Mesendoderm (in vitro differentiated cells): ENCODE data around the gene SOD3.

Experiments
- DNase-seq: peaks from one replicate; pipeline ENCODE4 v3.0.0; 2013
- H2AK5ac ChIP-seq: 2 replicates; pipeline ENCODE4 v1.6.1; 2013; ENCODE audit warnings: low read length, inconsistent platforms
- H2BK120ac ChIP-seq: 2 replicates; pipeline ENCODE4 v1.6.1; 2013; ENCODE audit warnings: low read depth, mild to moderate bottlenecking, low read length, moderate library complexity, mixed read lengths
- H2BK15ac ChIP-seq: replicated peaks from 2 replicates; pipeline ENCODE4 v1.6.1; 2013; ENCODE audit warnings: low read depth, mild to moderate bottlenecking, moderate library complexity
- H2BK5ac ChIP-seq: 2 replicates; pipeline ENCODE4 v1.6.1; 2013; ENCODE audit warnings: low read length, inconsistent platforms
- H3K18ac ChIP-seq: 2 replicates; pipeline ENCODE4 v1.6.1; 2013; ENCODE audit warnings: mild to moderate bottlenecking, low read length, mixed read lengths
- H3K23ac ChIP-seq: one replicate; pipeline ENCODE4 v1.6.1; 2013; ENCODE audit warnings: low read length
- H3K27ac ChIP-seq: 2 replicates; pipeline ENCODE4 v1.5.1; 2013; ENCODE audit warnings: low read depth, mild to moderate bottlenecking, inconsistent platforms, low read length, moderate library complexity
- H3K27me3 ChIP-seq: 2 replicates; pipeline ENCODE4 v1.6.1; 2013; ENCODE audit warnings: low read length, control low read depth, mild to moderate bottlenecking, inconsistent platforms; ENCODE audit not compliant: insufficient read depth, poor library complexity
- H3K36me3 ChIP-seq: 2 replicates; pipeline ENCODE4 v1.6.1; 2013; ENCODE audit warnings: low read length, inconsistent platforms; ENCODE audit not compliant: control insufficient read depth, insufficient read depth
- H3K4ac ChIP-seq: one replicate; pipeline ENCODE4 v1.6.1; 2013; ENCODE audit warnings: low read depth, mild to moderate bottlenecking, low read length, moderate library complexity
- H3K4me1 ChIP-seq: 2 replicates; pipeline ENCODE4 v1.6.1; 2013; ENCODE audit warnings: low read depth, low read length, inconsistent platforms; ENCODE audit not compliant: control insufficient read depth
- H3K4me2 ChIP-seq: 2 replicates; pipeline ENCODE4 v1.6.1; 2013; ENCODE audit warnings: low read length
- H3K4me3 ChIP-seq: 2 replicates; pipeline ENCODE4 v1.5.1; 2013; ENCODE audit warnings: mild to moderate bottlenecking, low read length
- H3K56ac ChIP-seq: one replicate; pipeline ENCODE4 v1.6.1; 2013; ENCODE audit warnings: low read length
- H3K79me1 ChIP-seq: 2 replicates; pipeline ENCODE4 v1.6.1; 2013; ENCODE audit warnings: low read length, inconsistent platforms
- H3K79me2 ChIP-seq: 2 replicates; pipeline ENCODE4 v1.6.1; 2013; ENCODE audit warnings: mild to moderate bottlenecking, low read length; ENCODE audit not compliant: control insufficient read depth, insufficient read depth
- H3K9ac ChIP-seq: 2 replicates; pipeline ENCODE4 v1.6.1; 2013; ENCODE audit warnings: low read length, inconsistent platforms
- H4K5ac ChIP-seq: one replicate; pipeline ENCODE4 v1.6.1; 2013; ENCODE audit warnings: low read length
- H4K8ac ChIP-seq: one replicate; pipeline ENCODE4 v1.6.1; 2013; ENCODE audit warnings: low read depth, mild to moderate bottlenecking, control low read depth, low read length, moderate library complexity
- WGBS: extraction: QIAGEN DNeasy Blood & Tissue Kit; methylation state at CpG from one replicate; pipeline ENCODE4 v1.1.7; 2013; ENCODE audit warnings: low lambda C conversion rate, missing lambda C conversion rate; ENCODE audit not compliant: insufficient coverage; ENCODE audit errors: extremely low coverage; 5-methylcytosine and 5-hydroxymethylcytosine counted together

Gene SOD3

DNA sequence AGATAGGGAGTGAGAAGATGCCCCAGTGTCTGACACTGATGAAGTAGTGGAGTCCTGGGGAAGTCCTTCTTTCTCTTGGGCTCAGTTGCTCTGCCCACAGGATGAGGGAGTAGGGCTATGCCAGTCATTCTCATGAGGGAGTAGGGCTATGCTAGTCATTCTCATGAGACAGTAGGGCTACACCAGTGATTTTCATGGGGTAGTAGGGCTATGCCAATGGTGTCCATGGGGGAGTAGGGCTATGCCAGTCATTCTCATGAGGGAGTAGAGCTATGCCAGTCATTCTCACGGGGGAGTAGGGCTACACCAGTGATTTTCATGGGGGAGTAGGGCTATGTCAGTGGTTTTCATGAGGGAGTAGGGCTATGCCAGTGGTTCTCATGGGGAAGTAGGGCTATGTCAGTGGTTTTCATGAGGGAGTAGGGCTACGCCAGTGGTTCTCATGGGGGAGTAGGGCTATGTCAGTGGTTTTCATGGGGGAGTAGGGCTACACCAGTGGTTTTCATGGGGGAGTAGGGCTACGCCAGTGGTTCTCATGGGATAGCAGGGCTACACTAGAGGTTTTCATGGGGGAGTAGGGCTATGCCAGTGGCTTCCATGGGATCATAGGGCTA lies 43.3 kb upstream of the SOD3 start:
- WGBS = no CpG with 5 or more reads among the region's 3 CpGs
- Histone ChIP-seq H4K8ac (no peak overlapping the region), H3K9ac (no peak overlapping the region), H3K36me3 (no peaks in the 10 kb centered on the region), H3K27me3 (no peaks in the 10 kb centered on the region), H3K4me2 (no peak overlapping the region), H2BK5ac (no peak overlapping the region), H4K5ac (no peak overlapping the region), H2BK120ac (no peak overlapping the region), H3K56ac (no peak overlapping the region), H3K4me3 (no peak overlapping the region), H3K27ac (no peak overlapping the region), H2BK15ac (no peak overlapping the region), H3K79me2 (no peaks in the 10 kb centered on the region), H3K4ac (no peak overlapping the region), H3K79me1 (no peaks in the 10 kb centered on the region), H2AK5ac (no peak overlapping the region), H3K23ac (no peak overlapping the region), H3K4me1 (no peaks in the 10 kb centered on the region), H3K18ac (no peak overlapping the region)
- no peak for DNase-seq

GRCh38 chr4:24753519-24753918 lies 41.9 kb upstream of the SOD3 start:
- H4K5ac ChIP-seq = no peak overlapping the region
- H4K8ac ChIP-seq = no peak overlapping the region
- H3K79me1 ChIP-seq = no peaks in the 10 kb centered on the region
- no peak overlapping the region for H3K23ac ChIP-seq
- H3K18ac ChIP-seq = no peak overlapping the region
- H3K4me2 ChIP-seq = no peak overlapping the region
- no peak overlapping the region for H2BK15ac ChIP-seq
- H3K9ac ChIP-seq = no peak overlapping the region
- no peak for DNase-seq
- no peaks in the 10 kb centered on the region for H3K4me1 ChIP-seq
- no peaks in the 10 kb centered on the region for H3K36me3 ChIP-seq
- no peaks in the 10 kb centered on the region for H3K27me3 ChIP-seq
- H3K79me2 ChIP-seq = no peaks in the 10 kb centered on the region
- H2BK5ac ChIP-seq = no peak overlapping the region
- H3K4me3 ChIP-seq = no peak overlapping the region
- no peak overlapping the region for H2BK120ac ChIP-seq
- no peak overlapping the region for H3K4ac ChIP-seq
- no peak overlapping the region for H3K27ac ChIP-seq
- no peak overlapping the region for H2AK5ac ChIP-seq
- WGBS = no CpG with 5 or more reads among the region's 1 CpG
- no peak overlapping the region for H3K56ac ChIP-seq

DNA sequence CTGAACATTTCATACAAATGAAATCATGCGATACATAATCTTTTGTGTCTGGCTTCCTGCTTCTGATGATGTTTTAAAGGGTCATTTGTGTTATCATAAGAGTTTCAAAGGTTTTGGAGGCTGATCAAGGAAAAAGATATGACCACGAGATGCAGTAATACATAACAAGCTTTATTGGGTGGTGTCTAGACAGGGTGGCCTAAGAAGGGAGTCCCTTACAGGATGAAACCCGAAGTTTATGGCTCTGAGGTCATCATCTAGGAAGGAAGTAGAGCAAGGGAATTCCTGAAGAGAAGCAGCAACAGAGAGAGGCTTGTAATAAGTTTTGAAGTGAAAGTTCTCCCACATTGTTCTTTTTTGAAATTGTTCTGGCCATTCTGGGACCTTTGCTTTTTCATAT lies 40.8 kb upstream of the SOD3 start:
- WGBS = no CpG with 5 or more reads among the region's 3 CpGs
- Histone ChIP-seq H4K8ac (no peak overlapping the region), H2BK15ac (no peak overlapping the region), H3K4me3 (no peak overlapping the region), H3K79me1 (no peaks in the 10 kb centered on the region), H3K36me3 (no peaks in the 10 kb centered on the region), H2BK120ac (no peak overlapping the region), H3K79me2 (no peaks in the 10 kb centered on the region), H3K23ac (no peak overlapping the region), H4K5ac (no peak overlapping the region), H3K56ac (no peak overlapping the region), H3K18ac (no peak overlapping the region), H2AK5ac (no peak overlapping the region), H3K27ac (no peak overlapping the region), H3K4me2 (no peak overlapping the region), H3K27me3 (no peaks in the 10 kb centered on the region), H3K4me1 (no peaks in the 10 kb centered on the region), H2BK5ac (no peak overlapping the region), H3K9ac (no peak overlapping the region), H3K4ac (no peak overlapping the region)
- DNase-seq = peak; percentile 31

- Histone ChIP-seq H3K4me1 (no peaks in the 10 kb centered on the region), H2AK5ac (no peak overlapping the region), H3K4ac (no peak overlapping the region), H3K27me3 (no peaks in the 10 kb centered on the region), H3K4me3 (no peak overlapping the region), H3K56ac (no peak overlapping the region), H4K5ac (no peak overlapping the region), H4K8ac (no peak overlapping the region), H3K18ac (no peak overlapping the region), H3K79me2 (no peaks in the 10 kb centered on the region), H2BK120ac (no peak overlapping the region), H2BK5ac (no peak overlapping the region), H3K27ac (no peak overlapping the region), H2BK15ac (no peak overlapping the region), H3K23ac (no peak overlapping the region), H3K9ac (no peak overlapping the region), H3K79me1 (no peaks in the 10 kb centered on the region), H3K4me2 (no peak overlapping the region), H3K36me3 (no peaks in the 10 kb centered on the region)
- no CpG with 5 or more reads among the region's 5 CpGs for WGBS
- DNase-seq = no peak
Observed at GRCh38 chr4:24763631-24764297, 31.6 kb upstream of the SOD3 start.

GRCh38 chr4:24764345-24764744 lies 31.0 kb upstream of the SOD3 start:
- Histone ChIP-seq H3K9ac (no peak overlapping the region), H3K4me3 (no peak overlapping the region), H3K79me1 (no peaks in the 10 kb centered on the region), H3K4me2 (no peak overlapping the region), H3K23ac (no peak overlapping the region), H4K5ac (no peak overlapping the region), H2AK5ac (no peak overlapping the region), H3K4me1 (no peaks in the 10 kb centered on the region), H2BK15ac (no peak overlapping the region), H4K8ac (no peak overlapping the region), H2BK120ac (peak overlapping the region; percentile 55), H2BK5ac (no peak overlapping the region), H3K27ac (no peak overlapping the region), H3K79me2 (no peaks in the 10 kb centered on the region), H3K36me3 (no peaks in the 10 kb centered on the region), H3K4ac (no peak overlapping the region), H3K56ac (no peak overlapping the region), H3K27me3 (no peaks in the 10 kb centered on the region), H3K18ac (no peak overlapping the region)
- WGBS = no CpG with 5 or more reads among the region's 3 CpGs
- DNase-seq = no peak
